Smooth muscle cell (in vitro differentiated cells): Measurements from ENCODE around the gene COG7. TPM values are rescaled to one million over a fixed set of nuclear protein-coding genes. Genes with fewer than 3 reads are reported as not detected.
"Not testable (repeated sequence)": the region's sequence is repeated elsewhere in the genome, so short reads cannot be mapped to it uniquely, and the experiment has no call there.

Experiments
- DNase-seq: peaks from one replicate; lab custom pipeline; 2025; ENCODE audit not compliant: unreplicated experiment; lab: John Stamatoyannopoulos, UW
- H2AFZ ChIP-seq: fragments of 200-600 bp; sonication (generic); 2 replicates; pipeline ENCODE4 v1.6.0; 2016; ENCODE audit warnings: antibody characterized with exemption, low read depth, mild to moderate bottlenecking
- H3F3A ChIP-seq: fragments of 200-600 bp; sonication (generic); 2 replicates; pipeline ENCODE4 v1.6.0; 2017; ENCODE audit warnings: antibody characterized with exemption, low read depth
- H3K27ac ChIP-seq: fragments of 200-600 bp; sonication (generic); 2 replicates; pipeline ENCODE4 v1.5.1; 2016; ENCODE audit warnings: low read depth, mild to moderate bottlenecking
- H3K27me3 ChIP-seq: fragments of 200-600 bp; sonication (generic); 2 replicates; pipeline ENCODE4 v1.6.1; 2016; ENCODE audit warnings: low read depth, mild to moderate bottlenecking
- H3K36me3 ChIP-seq: fragments of 200-600 bp; sonication (generic); 2 replicates; pipeline ENCODE4 v1.5.1; 2016; ENCODE audit warnings: low read depth
- H3K4me1 ChIP-seq: fragments of 200-600 bp; sonication (generic); 2 replicates; pipeline ENCODE4 v1.5.1; 2016; ENCODE audit warnings: low read depth
- H3K4me2 ChIP-seq: fragments of 200-600 bp; sonication (generic); 2 replicates; pipeline ENCODE4 v1.6.0; 2016; ENCODE audit warnings: mild to moderate bottlenecking
- H3K4me3 ChIP-seq: fragments of 200-600 bp; sonication (generic); 2 replicates; pipeline ENCODE4 v1.5.1; 2016; ENCODE audit warnings: mild to moderate bottlenecking
- H3K79me2 ChIP-seq: fragments of 200-600 bp; sonication (generic); 2 replicates; pipeline ENCODE4 v1.6.0; 2016; ENCODE audit warnings: low read depth, mild to moderate bottlenecking
- H3K9ac ChIP-seq: fragments of 200-600 bp; sonication (generic); 2 replicates; pipeline ENCODE4 v1.6.0; 2016; ENCODE audit warnings: low read depth
- H3K9me3 ChIP-seq: fragments of 200-600 bp; sonication (generic); replicated peaks from 2 replicates; pipeline ENCODE4 v1.5.1; 2016; ENCODE audit warnings: low read depth
- H4K20me1 ChIP-seq: fragments of 200-600 bp; sonication (generic); 2 replicates; pipeline ENCODE4 v1.6.0; 2016; ENCODE audit warnings: low read depth
- WGBS: methylation state at CpG from one replicate; pipeline ENCODE4 v1.1.7; 2016; ENCODE audit warnings: low lambda C conversion rate; 5-methylcytosine and 5-hydroxymethylcytosine counted together
- polyA plus RNA-seq: library from polyadenylated mRNA; unstranded; fragments of >200 nt; fragmentation: Nextera tagmentation; extraction: Ambion mirVana; gene quantifications from 2 replicates; pipeline ENCODE4 v1.2.1, GENCODE V29; 2016
- total RNA-seq: library from RNA; depleted of rRNA; stranded (reverse); fragments of >200 nt; gene quantifications from 2 replicates; pipeline ENCODE4 v1.2.3, GENCODE V29; 2014
- TF ChIP-seq, protein P1 (sequence below): fragments of 200-600 bp; sonication (generic); IDR thresholded peaks from 2 replicates; pipeline ENCODE4 v1.5.1; 2017; ENCODE audit warnings: borderline replicate concordance, mild to moderate bottlenecking, antibody characterized with exemption; ENCODE audit not compliant: insufficient read depth, poor library complexity, severe bottlenecking

Gene COG7
- total and polyA plus RNA-seq, 2 experiments from 2014 or later, result 17.2 to 17.6 TPM

DNA sequence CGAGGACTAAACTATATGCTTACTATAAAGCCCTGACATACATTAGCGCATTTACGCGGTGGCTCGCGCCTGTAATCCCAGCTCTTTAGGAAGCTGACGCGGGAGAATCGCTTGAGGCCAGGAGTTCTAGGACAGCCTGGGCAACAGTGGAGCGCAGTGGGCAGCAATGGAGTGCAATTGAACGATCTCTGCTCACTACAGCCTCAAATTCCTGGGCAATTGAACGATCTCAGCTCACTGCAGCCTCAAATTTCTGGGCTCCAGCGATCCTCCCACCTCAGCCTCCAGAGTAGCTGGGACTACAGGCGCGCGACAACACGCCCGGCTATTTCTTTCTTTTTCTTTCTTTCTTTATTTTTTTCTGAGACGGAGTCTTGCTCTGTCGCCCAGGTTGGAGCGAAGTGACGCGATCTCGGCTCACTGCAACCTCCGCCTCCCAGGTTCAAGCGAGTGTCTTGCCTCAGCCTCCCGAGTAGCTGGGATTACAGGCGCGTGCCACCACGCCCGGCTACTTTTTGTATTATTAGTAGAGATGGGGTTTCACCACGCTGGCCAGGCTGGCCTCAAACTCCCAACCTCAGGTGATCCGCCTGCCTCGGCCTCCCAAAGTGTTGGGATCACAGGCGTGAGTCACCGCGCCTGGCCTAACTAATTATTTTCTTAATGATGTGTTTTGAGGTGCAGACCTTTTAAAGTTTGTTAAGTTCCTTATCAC, 506 bp upstream of the COG7 start:
- no peaks in the 10 kb centered on the region for H3K9me3 ChIP-seq
- H4K20me1 ChIP-seq, result peaks cover 15% of the 10 kb centered on the region
- H3K4me2 ChIP-seq, result peak overlapping the region; percentile 93
- H2AFZ ChIP-seq, result peak overlapping the region; percentile 92
- DNase-seq, result no peak
- H3K27me3 ChIP-seq, result no peaks in the 10 kb centered on the region
- H3K4me3 ChIP-seq, result peak overlapping the region; percentile 77
- peak overlapping the region; percentile 56 for H3K27ac ChIP-seq
- 63% methylated on average over 37 of the region's 37 CpGs for WGBS
- TF ChIP-seq, protein P1, sequence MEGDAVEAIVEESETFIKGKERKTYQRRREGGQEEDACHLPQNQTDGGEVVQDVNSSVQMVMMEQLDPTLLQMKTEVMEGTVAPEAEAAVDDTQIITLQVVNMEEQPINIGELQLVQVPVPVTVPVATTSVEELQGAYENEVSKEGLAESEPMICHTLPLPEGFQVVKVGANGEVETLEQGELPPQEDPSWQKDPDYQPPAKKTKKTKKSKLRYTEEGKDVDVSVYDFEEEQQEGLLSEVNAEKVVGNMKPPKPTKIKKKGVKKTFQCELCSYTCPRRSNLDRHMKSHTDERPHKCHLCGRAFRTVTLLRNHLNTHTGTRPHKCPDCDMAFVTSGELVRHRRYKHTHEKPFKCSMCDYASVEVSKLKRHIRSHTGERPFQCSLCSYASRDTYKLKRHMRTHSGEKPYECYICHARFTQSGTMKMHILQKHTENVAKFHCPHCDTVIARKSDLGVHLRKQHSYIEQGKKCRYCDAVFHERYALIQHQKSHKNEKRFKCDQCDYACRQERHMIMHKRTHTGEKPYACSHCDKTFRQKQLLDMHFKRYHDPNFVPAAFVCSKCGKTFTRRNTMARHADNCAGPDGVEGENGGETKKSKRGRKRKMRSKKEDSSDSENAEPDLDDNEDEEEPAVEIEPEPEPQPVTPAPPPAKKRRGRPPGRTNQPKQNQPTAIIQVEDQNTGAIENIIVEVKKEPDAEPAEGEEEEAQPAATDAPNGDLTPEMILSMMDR, result no peak
- H3K4me1 ChIP-seq, result peaks cover 12% of the 10 kb centered on the region
- peak overlapping the region; percentile 79 for H3K9ac ChIP-seq
- no peaks in the 10 kb centered on the region for H3K36me3 ChIP-seq
- no peaks in the 10 kb centered on the region for H3F3A ChIP-seq
- H3K79me2 ChIP-seq, result peaks cover 40% of the 10 kb centered on the region

DNA sequence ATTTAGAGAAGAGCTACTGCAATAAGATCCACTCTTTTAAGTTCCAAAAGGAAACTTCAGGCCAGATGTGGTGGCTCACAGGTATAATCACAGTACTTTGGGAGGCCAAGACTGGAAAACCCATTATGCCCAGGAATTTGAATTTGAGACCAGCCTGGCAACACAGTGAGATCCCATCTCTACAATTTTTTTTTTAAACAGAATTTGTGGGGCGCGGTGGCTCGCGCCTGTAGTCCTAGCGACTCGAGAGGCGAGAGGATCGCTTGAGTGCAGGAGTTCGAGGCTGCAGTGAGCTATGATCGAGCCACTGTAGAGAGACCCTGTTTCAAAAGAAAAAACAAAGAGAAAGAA, 793 bp downstream of the COG7 start:
- no peaks in the 10 kb centered on the region for H3K27me3 ChIP-seq
- no peaks in the 10 kb centered on the region for H3K36me3 ChIP-seq
- H2AFZ ChIP-seq, result peak overlapping the region; percentile 92
- H3K4me2 ChIP-seq, result peak overlapping the region; percentile 93
- WGBS, result 4% methylated on average over 10 of the region's 10 CpGs
- peak overlapping the region; percentile 56 for H3K27ac ChIP-seq
- H3F3A ChIP-seq, result no peaks in the 10 kb centered on the region
- H4K20me1 ChIP-seq, result peaks cover 27% of the 10 kb centered on the region
- H3K9me3 ChIP-seq, result no peaks in the 10 kb centered on the region
- H3K4me3 ChIP-seq, result peak overlapping the region; percentile 77
- H3K4me1 ChIP-seq, result peaks cover 12% of the 10 kb centered on the region
- TF ChIP-seq, protein P1, result no peak
- DNase-seq, result no peak
- peak overlapping the region; percentile 79 for H3K9ac ChIP-seq
- peaks cover 48% of the 10 kb centered on the region for H3K79me2 ChIP-seq

DNA sequence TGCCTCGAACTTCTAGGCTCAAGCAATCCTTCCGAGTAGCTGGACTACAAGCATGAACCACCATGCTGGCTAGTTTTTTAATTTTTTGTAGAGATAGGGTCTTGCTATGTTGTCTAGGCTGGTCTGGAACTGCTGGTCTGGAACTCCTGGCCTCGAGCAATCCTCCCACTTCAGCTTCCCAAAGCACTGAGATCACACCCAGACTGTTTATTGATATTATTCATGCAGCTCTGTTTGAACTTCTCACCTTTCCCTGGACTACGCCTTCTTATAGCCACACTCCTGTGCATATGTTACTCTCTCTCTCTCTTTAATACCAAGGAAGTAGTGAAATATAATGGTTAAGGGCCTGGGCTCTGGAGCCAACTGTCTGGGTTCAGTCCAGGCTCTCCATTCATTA, 4.6 kb downstream of the COG7 start:
- WGBS, result 78% methylated on average over 4 of the region's 4 CpGs
- H3F3A ChIP-seq, result no peaks in the 10 kb centered on the region
- H3K9me3 ChIP-seq, result no peaks in the 10 kb centered on the region
- peaks cover 6% of the 10 kb centered on the region for H3K4me1 ChIP-seq
- no peak overlapping the region for H3K4me3 ChIP-seq
- no peak for DNase-seq
- no peak overlapping the region for H3K27ac ChIP-seq
- H2AFZ ChIP-seq, result no peak overlapping the region
- TF ChIP-seq, protein P1, result no peak
- H3K4me2 ChIP-seq, result no peak overlapping the region
- H3K9ac ChIP-seq, result no peak overlapping the region
- H4K20me1 ChIP-seq, result peaks cover 36% of the 10 kb centered on the region
- peaks cover 37% of the 10 kb centered on the region for H3K79me2 ChIP-seq
- no peaks in the 10 kb centered on the region for H3K36me3 ChIP-seq
- H3K27me3 ChIP-seq, result no peaks in the 10 kb centered on the region

DNA sequence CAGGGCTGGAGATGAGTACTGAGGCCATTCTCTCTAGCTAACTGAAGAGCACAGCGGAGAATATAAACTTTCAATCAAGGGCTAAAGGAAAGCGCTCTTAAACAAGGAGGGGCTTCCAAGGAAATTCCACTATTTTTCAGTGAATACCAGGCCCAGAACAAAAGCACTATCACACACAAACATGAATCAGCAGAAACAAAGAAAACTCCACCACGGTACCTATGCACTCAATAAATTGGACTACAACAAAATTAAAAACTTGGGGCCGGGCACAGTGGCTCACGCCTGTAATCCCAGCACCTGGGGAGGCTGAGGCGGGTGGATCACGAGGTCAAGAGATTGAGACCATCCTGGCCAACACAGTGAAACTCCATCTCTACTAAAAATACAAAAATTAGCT, 15.4 kb downstream of the COG7 start:
- WGBS, result 98% methylated on average over 7 of the region's 7 CpGs
- not testable (repeated sequence) for DNase-seq, H3K27me3 ChIP-seq, H3K27ac ChIP-seq, H2AFZ ChIP-seq, H3F3A ChIP-seq, H3K9ac ChIP-seq, H3K4me1 ChIP-seq, H3K9me3 ChIP-seq, H3K4me2 ChIP-seq, H3K4me3 ChIP-seq, H3K79me2 ChIP-seq
- peaks cover 11% of the 10 kb centered on the region for H3K36me3 ChIP-seq
- H4K20me1 ChIP-seq, result peaks cover 35% of the 10 kb centered on the region
